ENCODE results near the gene P2RX6. TPM values are rescaled to one million over a fixed set of nuclear protein-coding genes. Genes with fewer than 3 reads are reported as not detected.

Gene P2RX6
- total RNA-seq, 4 donors from 2014 or later, result 0.35 to 0.47 (median 0.40) TPM; not detected in 1

DNA sequence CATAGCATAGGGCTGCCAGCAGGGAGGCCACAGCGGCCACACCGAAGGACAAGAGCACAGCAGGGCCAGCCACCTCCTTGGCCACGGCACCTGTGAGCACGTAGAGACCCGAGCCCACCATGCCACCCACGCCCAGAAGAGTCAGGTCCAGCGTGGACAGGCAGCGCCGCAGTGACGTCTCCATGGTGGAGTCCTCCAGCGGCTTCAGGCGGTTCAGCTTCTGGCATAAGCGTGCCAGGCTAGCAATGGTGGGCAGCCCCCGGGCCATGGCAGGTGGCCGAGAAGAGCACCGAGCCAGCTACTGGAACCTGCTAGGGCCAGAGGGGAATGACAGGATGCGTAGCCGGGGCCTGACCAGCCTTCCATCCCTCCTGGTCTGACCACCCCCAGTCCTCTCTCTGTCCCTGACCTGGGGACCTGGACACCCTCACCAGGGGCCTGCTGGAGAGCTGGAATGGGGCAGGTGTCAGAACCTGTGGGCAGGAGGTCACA, 16.6 kb downstream of the P2RX6 start:
- H3K27me3 ChIP-seq, result peaks cover 60% of the 10 kb centered on the region
- H3K9me3 ChIP-seq, result no peaks in the 10 kb centered on the region
- H3K4me1 ChIP-seq, result peaks cover 0 to 22% (median 5%) of the 10 kb centered on the region in 3 donors
- peak overlapping the region in 1 of 2 donors; percentile 43 for H3K4me3 ChIP-seq
- no peak overlapping the region for H3K27ac ChIP-seq
- no peaks in the 10 kb centered on the region for H3K36me3 ChIP-seq
- no peak for ATAC-seq
- TF ChIP-seq POLR2A (IDR thresholded peaks at IDR 0.05) (no peak), EP300 (IDR thresholded peaks at IDR 0.05) (no peak), POLR2AphosphoS5 (IDR thresholded peaks at IDR 0.05) (no peak)
- TF ChIP-seq, protein P1, sequence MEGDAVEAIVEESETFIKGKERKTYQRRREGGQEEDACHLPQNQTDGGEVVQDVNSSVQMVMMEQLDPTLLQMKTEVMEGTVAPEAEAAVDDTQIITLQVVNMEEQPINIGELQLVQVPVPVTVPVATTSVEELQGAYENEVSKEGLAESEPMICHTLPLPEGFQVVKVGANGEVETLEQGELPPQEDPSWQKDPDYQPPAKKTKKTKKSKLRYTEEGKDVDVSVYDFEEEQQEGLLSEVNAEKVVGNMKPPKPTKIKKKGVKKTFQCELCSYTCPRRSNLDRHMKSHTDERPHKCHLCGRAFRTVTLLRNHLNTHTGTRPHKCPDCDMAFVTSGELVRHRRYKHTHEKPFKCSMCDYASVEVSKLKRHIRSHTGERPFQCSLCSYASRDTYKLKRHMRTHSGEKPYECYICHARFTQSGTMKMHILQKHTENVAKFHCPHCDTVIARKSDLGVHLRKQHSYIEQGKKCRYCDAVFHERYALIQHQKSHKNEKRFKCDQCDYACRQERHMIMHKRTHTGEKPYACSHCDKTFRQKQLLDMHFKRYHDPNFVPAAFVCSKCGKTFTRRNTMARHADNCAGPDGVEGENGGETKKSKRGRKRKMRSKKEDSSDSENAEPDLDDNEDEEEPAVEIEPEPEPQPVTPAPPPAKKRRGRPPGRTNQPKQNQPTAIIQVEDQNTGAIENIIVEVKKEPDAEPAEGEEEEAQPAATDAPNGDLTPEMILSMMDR (IDR thresholded peaks at IDR 0.05), result no peak
- 100% methylated on average over 2 of the region's 18 CpGs; no CpG with 5 or more reads in 1 of the 2 donors for WGBS, 2 donors (ENCODE audit: low coverage in 1 of 2)

DNA sequence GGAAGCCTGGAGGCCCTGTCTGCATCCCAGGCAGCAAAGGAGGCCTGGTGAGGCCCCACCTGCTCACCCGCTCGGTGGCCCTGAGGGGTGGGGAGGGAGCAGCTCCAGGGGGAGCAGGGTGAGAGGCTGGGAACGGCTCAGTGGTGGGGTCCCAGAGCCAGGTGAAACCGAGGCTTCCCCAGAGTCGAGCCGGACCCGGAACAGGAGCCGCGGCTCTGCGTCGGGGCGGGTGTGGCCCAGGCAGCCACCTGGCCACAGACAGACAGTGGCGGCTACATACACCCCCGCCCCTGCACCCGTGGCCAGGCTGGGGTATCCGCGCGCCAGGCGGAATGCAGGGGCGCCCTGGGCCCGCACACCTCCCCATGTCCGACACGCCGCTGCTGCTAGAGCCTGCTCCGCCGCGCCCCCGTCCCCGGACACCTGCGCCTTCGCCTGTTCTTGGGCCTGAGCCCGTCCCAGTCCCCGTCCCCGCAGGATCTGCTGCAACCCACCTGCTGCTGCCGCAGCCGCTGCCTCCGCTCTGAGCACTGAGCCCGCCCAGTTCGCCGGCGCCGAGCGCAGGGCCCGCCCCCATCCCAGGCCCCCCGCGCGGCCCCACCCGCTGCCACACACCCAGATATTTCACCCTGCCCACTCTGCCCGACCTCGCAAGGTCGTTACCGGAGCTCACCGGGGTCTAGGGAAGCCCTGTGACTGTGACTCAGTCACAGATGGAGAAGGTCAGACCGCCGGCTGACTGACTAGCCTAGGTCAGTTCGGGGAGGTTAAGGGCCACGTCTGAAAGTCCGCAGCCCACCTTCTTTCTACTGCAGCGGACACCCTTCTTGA, 17.3 kb downstream of the P2RX6 start, which contains the start of gene SLC7A4:
SLC7A4 (minus strand) TSS at position 525 of the 831 bp plus-strand sequence. CDS start 749 bp downstream, outside the sequence.
- H3K9me3 ChIP-seq, result no peaks in the 10 kb centered on the region
- peak; percentile 34 for ATAC-seq
- WGBS, 2 donors (ENCODE audit: low coverage in 1 of 2), result 0% methylated on average over 1 of the region's 59 CpGs; no CpG with 5 or more reads in 1 of the 2 donors
- no peak within 1 kb of the TSS for H3K27ac ChIP-seq
- H3K4me3 ChIP-seq, result peak within 1 kb of the TSS in 1 of 2 donors; percentile 43
- peaks cover 0 to 18% (median 5%) of the 10 kb centered on the region in 3 donors for H3K4me1 ChIP-seq
- no peak for TF ChIP-seq POLR2AphosphoS5 (IDR thresholded peaks at IDR 0.05)
- no peak for TF ChIP-seq POLR2A (IDR thresholded peaks at IDR 0.05)
- TF ChIP-seq, protein P1 (IDR thresholded peaks at IDR 0.05), result no peak
- no peak for TF ChIP-seq EP300 (IDR thresholded peaks at IDR 0.05)
- peaks cover 60% of the 10 kb centered on the region for H3K27me3 ChIP-seq
- H3K36me3 ChIP-seq, result no peaks in the 10 kb centered on the region

DNA sequence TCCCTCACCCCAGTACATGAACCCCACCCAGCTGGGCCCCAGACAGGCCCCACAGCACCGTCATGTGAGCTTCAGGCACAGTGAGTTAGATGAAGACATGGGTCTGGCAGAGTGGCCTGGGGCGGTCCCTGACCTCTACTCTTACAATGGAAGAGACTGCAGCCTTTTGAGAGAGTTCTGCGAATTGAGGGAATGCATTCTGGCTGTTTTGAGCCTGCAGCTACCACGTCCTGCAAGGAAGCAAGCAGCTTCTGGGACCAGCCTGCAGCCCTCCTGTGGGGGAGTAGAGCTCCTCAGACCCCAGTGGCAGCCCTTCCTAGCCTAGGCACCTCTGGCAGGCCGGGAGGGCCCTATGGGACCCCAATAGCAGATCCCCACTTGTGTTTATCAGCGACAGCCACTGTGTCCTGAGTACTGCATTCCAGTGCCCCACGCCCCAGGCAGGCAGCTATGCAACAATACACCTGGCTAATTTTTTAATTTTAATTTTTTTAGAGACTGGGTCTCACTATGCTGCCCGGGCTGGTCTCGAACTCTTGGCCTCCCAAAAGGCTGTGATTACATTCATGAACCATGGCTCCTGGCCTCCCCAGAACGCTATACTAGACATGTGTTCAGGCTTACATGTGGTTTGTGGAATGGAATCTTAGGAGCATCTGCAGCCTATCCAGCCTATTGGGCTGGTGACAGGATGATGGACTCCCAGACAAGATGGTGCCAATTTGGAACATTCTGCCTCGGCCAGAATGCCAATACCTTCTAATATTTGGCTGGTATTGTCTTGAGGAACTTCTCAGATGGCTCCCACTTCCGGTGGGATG, 18.1 kb downstream of the P2RX6 start:
- WGBS, 2 donors (ENCODE audit: low coverage in 1 of 2), result 92 to 97% methylated on average over 4 to 5 of the region's 12 CpGs
- peaks cover 60% of the 10 kb centered on the region for H3K27me3 ChIP-seq
- no peak for ATAC-seq
- H3K36me3 ChIP-seq, result no peaks in the 10 kb centered on the region
- H3K9me3 ChIP-seq, result no peaks in the 10 kb centered on the region
- H3K27ac ChIP-seq, result no peak overlapping the region
- H3K4me1 ChIP-seq, result peaks cover 0 to 18% (median 5%) of the 10 kb centered on the region in 3 donors
- TF ChIP-seq POLR2A (IDR thresholded peaks at IDR 0.05), result no peak
- no peak for TF ChIP-seq POLR2AphosphoS5 (IDR thresholded peaks at IDR 0.05)
- TF ChIP-seq, protein P1 (IDR thresholded peaks at IDR 0.05), result no peak
- TF ChIP-seq EP300 (IDR thresholded peaks at IDR 0.05), result no peak
- H3K4me3 ChIP-seq, result peak overlapping the region in 1 of 2 donors; percentile 43

DNA sequence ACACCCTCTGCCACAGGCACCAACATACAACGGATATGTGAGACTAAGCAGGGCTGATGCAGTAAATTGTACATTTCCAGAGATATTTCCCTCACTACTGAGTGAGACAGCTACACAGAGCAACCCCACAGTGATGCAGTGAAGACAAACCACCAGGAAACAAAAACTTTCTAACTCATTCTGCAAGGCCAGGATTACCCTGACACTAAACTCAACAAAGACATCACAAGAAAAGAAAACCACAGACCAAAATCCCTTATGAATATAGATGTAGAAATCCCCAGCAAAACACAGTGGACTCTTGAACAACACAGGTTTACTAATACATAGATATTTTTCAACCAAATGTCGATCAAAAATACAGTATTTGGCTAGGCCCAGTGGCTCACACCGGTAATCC, 18.9 kb downstream of the P2RX6 start:
- Histone ChIP-seq H3K9me3 (no peaks in the 10 kb centered on the region), H3K4me3 (no peak overlapping the region), H3K27me3 (peaks cover 53% of the 10 kb centered on the region), H3K4me1 (peaks cover 0 to 23% (median 5%) of the 10 kb centered on the region in 3 donors), H3K36me3 (no peaks in the 10 kb centered on the region), H3K27ac (no peak overlapping the region)
- ATAC-seq, result no peak
- TF ChIP-seq POLR2A (IDR thresholded peaks at IDR 0.05) (no peak), EP300 (IDR thresholded peaks at IDR 0.05) (no peak)
- TF ChIP-seq, protein P1 (IDR thresholded peaks at IDR 0.05), result no peak
- WGBS, 2 donors (ENCODE audit: low coverage in 1 of 2), result 80 to 91% methylated on average over 1 to 2 of the region's 3 CpGs
